GM12891 (cell line): ENCODE data around the gene NCS1.

Experiments used
- DNase-seq: peaks from one replicate; pipeline ENCODE4 v3.0.0; 2011; ENCODE audit warnings: low spot score; ENCODE audit not compliant: insufficient read length
- FAIRE-seq: peaks from 2 replicates; lab custom pipeline; 2011; peaks lifted over from hg19 to GRCh38; lab: Jason Lieb, UNC
- PAX5 ChIP-seq: IDR thresholded peaks from 2 replicates; pipeline ENCODE4 v1.6.1; 2011; ENCODE audit warnings: low read length, moderate library complexity, mild to moderate bottlenecking; ENCODE audit not compliant: insufficient read depth, severe bottlenecking
- POLR2A ChIP-seq: IDR thresholded peaks from 2 replicates; pipeline ENCODE4 v1.6.1; 2011; ENCODE audit warnings: low read depth, low read length, control low read depth
- POLR2AphosphoS5 ChIP-seq: IDR thresholded peaks from 2 replicates; pipeline ENCODE4 v1.6.1; 2011; ENCODE audit warnings: low read depth, low read length, control low read depth
- POU2F2 ChIP-seq: IDR thresholded peaks from 2 replicates; pipeline ENCODE4 v1.6.1; 2011; ENCODE audit warnings: low read depth, mild to moderate bottlenecking, control low read depth, low read length, moderate library complexity
- SPI1 ChIP-seq: IDR thresholded peaks from 2 replicates; pipeline ENCODE4 v1.6.1; 2011; ENCODE audit warnings: low read depth, low read length, control low read depth
- TAF1 ChIP-seq: IDR thresholded peaks from 2 replicates; pipeline ENCODE4 v1.6.1; 2011; ENCODE audit warnings: low read depth, low read length, control low read depth

NCS1 gene

DNA sequence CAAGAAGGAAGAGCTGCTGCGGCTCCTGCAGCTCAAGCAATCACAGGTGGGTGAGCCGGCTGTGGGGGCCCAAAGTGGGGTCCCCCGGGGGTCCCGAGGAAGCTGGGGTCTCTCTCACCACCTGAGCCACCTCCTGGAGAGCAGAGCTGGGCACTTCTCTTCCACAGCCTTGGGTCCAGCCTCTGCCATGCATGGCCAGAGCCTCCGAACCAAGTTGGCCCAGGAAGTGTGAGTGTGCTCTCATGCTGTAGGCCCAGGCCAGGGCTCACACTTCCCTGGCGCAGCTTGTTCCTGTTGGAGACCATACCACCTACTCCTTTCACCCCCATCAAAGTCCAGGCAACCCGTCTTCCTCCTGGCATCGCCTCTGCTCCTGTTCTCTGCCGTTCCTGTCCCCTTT lies 113.1 kb downstream of the NCS1 start:
- FAIRE-seq (no peak), DNase-seq (no peak)
- TF ChIP-seq POLR2AphosphoS5: no peak
- TF ChIP-seq TAF1: no peak
- TF ChIP-seq SPI1: no peak
- no peak for TF ChIP-seq POLR2A
- TF ChIP-seq POU2F2: no peak
- TF ChIP-seq PAX5: no peak

DNA sequence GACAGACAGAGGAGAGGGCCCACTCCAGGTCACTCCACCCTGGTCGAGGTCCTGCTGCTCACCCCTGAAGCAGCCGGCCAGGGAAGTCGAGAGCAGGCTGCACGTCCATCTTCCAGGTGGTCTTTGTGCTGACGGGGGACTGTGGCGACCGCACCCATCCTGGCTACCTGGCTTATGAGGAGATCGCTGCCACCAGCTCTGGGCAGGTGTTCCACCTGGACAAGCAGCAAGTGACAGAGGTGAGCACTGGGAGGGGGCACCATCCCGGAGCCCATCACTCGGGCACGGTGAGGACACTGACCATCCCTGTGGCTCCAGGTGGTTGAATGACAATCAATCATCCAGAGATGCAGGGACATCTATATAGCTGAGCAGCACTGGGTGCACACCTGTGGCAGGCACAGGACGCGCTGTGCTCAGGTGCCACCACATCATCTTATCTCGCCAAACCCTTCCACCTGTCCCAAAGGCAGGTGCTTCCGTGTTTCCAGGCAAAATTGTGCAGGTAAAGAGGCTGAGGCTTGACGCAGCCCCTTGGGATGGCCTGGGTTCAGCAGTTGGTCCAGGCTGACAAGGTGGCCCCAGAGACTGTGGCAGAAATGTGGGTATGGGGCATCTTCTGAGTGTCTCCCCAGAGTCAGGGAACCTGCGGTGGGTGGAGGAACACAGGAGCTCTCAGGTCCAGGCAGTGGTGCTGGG lies 114.0 kb downstream of the NCS1 start:
- DNase-seq (no peak), FAIRE-seq (no peak)
- TF ChIP-seq SPI1 (no peak), TAF1 (no peak), POLR2AphosphoS5 (no peak), POLR2A (no peak), PAX5 (no peak)
